ENCODE results near the gene FASTKD3. TPM values are rescaled to one million over a fixed set of nuclear protein-coding genes. Genes with fewer than 3 reads are reported as not detected.

The FASTKD3 gene
- total and polyA plus RNA-seq, 2 donors (not counting 1 experiment from before 2014, with no cell fraction given) = 6.6 to 10.0 TPM

DNA sequence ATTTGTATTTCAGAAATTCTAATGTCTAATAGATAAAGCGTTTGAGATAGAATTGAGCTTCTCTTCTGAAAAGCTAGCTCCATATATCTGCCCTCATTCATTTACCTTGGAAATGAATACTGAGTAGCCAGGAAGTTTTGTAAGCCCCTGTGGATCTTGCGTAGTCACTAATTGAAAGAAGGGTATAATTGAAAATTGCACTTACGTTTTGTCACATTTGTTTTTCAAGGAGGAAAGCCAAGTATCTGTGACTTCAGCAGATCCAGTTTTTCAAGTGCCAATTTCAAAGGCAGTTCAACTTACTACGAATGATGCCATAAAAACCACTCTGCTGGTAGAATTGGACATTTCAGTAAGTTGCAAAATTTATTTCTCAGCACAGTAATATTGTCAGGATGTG, 14.1 kb upstream of the FASTKD3 start:
- no peak overlapping the region for H3K4me3 ChIP-seq (ENCODE audit: control extremely low read depth in 1 of 5, extremely low read depth in 1 of 5, insufficient read depth in 1 of 5, low read depth in 2 of 5, low read length in 4 of 5)
- H3K9ac ChIP-seq (ENCODE audit: low read length) = no peak overlapping the region
- intact Hi-C loops (cut with micrococcal nuclease) = no loop called here
- H2AFZ ChIP-seq (ENCODE audit: insufficient read depth, low read depth, low read length, poor library complexity, severe bottlenecking) = no peak overlapping the region
- Mint-ChIP-seq H3K27me3 (no peaks in the 10 kb centered on the region), H3K4me1 (no peaks in the 10 kb centered on the region), H3K4me3 (no peak overlapping the region), H3K27ac (no peak overlapping the region), H3K9me3 (ENCODE audit: insufficient read depth) (no peaks in the 10 kb centered on the region)
- no peak overlapping the region for H3K4me2 ChIP-seq (replicated peaks; ENCODE audit: low read depth, low read length, poor library complexity, severe bottlenecking)
- no peak for DNase-seq
- ChIA-PET CTCF (no interaction called here), POLR2A (no interaction called here)
- H3K36me3 ChIP-seq (replicated peaks in 1 of 2; ENCODE audit: control extremely low read depth in 1 of 2, control insufficient read depth in 1 of 2, extremely low read depth in 1 of 2, insufficient read depth in 2 of 2, low read length in 1 of 2) = peaks cover 13 to 65% of the 10 kb centered on the region in 2 experiments
- H3K4me1 ChIP-seq (ENCODE audit: control insufficient read depth in 2 of 2, insufficient read depth in 2 of 2, low read length in 2 of 2) = no peaks in the 10 kb centered on the region
- peaks cover 7% of the 10 kb centered on the region for H3K79me2 ChIP-seq (ENCODE audit: control insufficient read depth, insufficient read depth, low read length)
- no peaks in the 10 kb centered on the region for H3K9me3 ChIP-seq (ENCODE audit: control extremely low read depth in 1 of 3, control insufficient read depth in 2 of 3, insufficient read depth in 1 of 3, low read length in 2 of 3)
- no peaks in the 10 kb centered on the region for H3K27me3 ChIP-seq (replicated peaks in 1 of 4; ENCODE audit: control extremely low read depth in 1 of 4, control insufficient read depth in 3 of 4, insufficient read depth in 4 of 4, low read length in 3 of 4)
- WGBS (ENCODE audit: insufficient coverage) = 100% methylated on average over 2 of the region's 4 CpGs
- H4K20me1 ChIP-seq (ENCODE audit: control insufficient read depth, insufficient read depth, low read length, poor library complexity, severe bottlenecking) = peaks cover 15% of the 10 kb centered on the region
- TF ChIP-seq CTCF (IDR thresholded peaks at IDR 0.05) (no peak), EZH2 (IDR thresholded peaks at IDR 0.05; ENCODE audit: borderline replicate concordance, insufficient read depth, low read depth, low read length, poor library complexity, severe bottlenecking) (no peak)
- H3K27ac ChIP-seq (ENCODE audit: low read length in 2 of 2) = no peak overlapping the region
- no peak for ATAC-seq (ENCODE audit: low read depth)

DNA sequence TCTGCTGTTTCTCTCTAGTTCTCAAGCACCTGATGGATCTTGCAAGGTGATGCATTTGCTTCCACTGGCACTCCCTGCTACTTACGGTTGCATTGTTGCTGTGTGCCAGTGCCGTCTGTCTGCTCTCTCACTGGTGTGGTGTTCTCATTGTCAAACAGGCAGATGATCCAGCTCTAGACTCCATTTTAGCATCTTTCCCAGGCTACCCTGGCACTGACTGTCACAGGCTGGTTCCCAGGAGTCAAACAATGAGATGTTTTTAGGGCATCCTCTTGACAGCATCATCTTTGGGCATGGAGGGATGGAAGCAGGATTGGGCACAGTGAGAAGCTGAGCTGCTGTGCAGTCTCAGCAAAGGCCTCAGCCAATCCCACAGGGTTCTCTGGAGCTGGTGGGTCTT, 13.0 kb upstream of the FASTKD3 start:
- TF ChIP-seq CTCF (IDR thresholded peaks at IDR 0.05) = no peak
- no peak for TF ChIP-seq EZH2 (IDR thresholded peaks at IDR 0.05; ENCODE audit: borderline replicate concordance, insufficient read depth, low read depth, low read length, poor library complexity, severe bottlenecking)
- H3K9ac ChIP-seq (ENCODE audit: low read length) = no peak overlapping the region
- H3K4me3 Mint-ChIP-seq = no peak overlapping the region
- DNase-seq = no peak
- peaks cover 12 to 69% of the 10 kb centered on the region in 2 experiments for H3K36me3 ChIP-seq (replicated peaks in 1 of 2; ENCODE audit: control extremely low read depth in 1 of 2, control insufficient read depth in 1 of 2, extremely low read depth in 1 of 2, insufficient read depth in 2 of 2, low read length in 1 of 2)
- H3K9me3 ChIP-seq (ENCODE audit: control extremely low read depth in 1 of 3, control insufficient read depth in 2 of 3, insufficient read depth in 1 of 3, low read length in 2 of 3) = no peaks in the 10 kb centered on the region
- no peak overlapping the region for H2AFZ ChIP-seq (ENCODE audit: insufficient read depth, low read depth, low read length, poor library complexity, severe bottlenecking)
- H3K4me1 ChIP-seq (ENCODE audit: control insufficient read depth in 2 of 2, insufficient read depth in 2 of 2, low read length in 2 of 2) = no peaks in the 10 kb centered on the region
- POLR2A ChIA-PET = no interaction called here
- no peak overlapping the region for H3K4me2 ChIP-seq (replicated peaks; ENCODE audit: low read depth, low read length, poor library complexity, severe bottlenecking)
- intact Hi-C loops (cut with micrococcal nuclease) = no loop called here
- CTCF ChIA-PET = no interaction called here
- H3K27ac ChIP-seq (ENCODE audit: low read length in 2 of 2) = no peak overlapping the region
- H3K4me1 Mint-ChIP-seq = no peaks in the 10 kb centered on the region
- H3K27ac Mint-ChIP-seq = no peak overlapping the region
- H4K20me1 ChIP-seq (ENCODE audit: control insufficient read depth, insufficient read depth, low read length, poor library complexity, severe bottlenecking) = peaks cover 15% of the 10 kb centered on the region
- H3K27me3 Mint-ChIP-seq = no peaks in the 10 kb centered on the region
- 97% methylated on average over 2 of the region's 2 CpGs for WGBS (ENCODE audit: insufficient coverage)
- H3K79me2 ChIP-seq (ENCODE audit: control insufficient read depth, insufficient read depth, low read length) = peaks cover 7% of the 10 kb centered on the region
- no peak overlapping the region for H3K4me3 ChIP-seq (ENCODE audit: control extremely low read depth in 1 of 5, extremely low read depth in 1 of 5, insufficient read depth in 1 of 5, low read depth in 2 of 5, low read length in 4 of 5)
- H3K27me3 ChIP-seq (replicated peaks in 1 of 4; ENCODE audit: control extremely low read depth in 1 of 4, control insufficient read depth in 3 of 4, insufficient read depth in 4 of 4, low read length in 3 of 4) = no peaks in the 10 kb centered on the region
- H3K9me3 Mint-ChIP-seq (ENCODE audit: insufficient read depth) = no peaks in the 10 kb centered on the region
- no peak for ATAC-seq (ENCODE audit: low read depth)
